ENCODE results near the gene CHP1.
"Not testable (repeated sequence)": the region's sequence is repeated elsewhere in the genome, so short reads cannot be mapped to it uniquely, and the experiment has no call there.

The CHP1 gene

DNA sequence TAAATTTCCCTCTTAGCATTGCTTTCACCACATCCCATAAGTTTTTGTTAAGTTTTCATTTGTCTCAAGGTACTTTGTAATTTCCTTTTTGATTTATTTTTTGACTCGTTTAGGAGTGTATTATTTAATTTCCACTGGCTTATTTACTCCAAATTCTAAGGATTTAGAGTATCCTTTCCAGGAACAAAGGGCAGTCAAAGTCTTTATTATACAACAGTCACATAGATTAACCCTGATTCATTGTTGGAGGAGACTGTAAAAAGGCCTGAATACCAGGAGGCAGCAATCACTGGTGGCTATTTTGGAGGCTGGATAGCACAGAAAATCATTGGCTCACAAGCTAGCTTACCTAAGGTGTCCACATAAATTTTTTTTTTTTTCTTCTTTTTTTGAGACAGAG, 61.5 kb downstream of the CHP1 start:
- no peak for DNase-seq

GRCh38 chr15:41301139-41301538, 70.1 kb downstream of the CHP1 start:
- DNase-seq: not testable (repeated sequence)

DNA sequence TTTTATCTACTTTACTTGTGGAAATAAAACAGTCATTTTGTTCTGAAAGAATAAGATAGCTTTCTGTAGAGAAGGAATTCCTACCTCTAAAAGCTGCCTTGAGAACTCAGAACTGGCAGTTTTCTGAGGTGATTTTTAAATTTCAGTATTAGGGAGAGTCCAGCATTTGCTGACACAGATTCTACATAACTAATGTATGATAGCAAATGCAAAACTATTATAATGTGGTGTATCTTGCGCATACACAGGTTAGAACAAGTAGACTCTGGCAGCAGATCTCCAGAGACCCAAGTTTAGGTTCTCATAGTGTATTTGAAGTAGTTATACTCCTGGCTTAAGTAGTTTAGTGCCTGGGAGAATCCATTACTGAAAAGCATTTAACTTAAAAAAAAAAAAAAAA, 70.5 kb downstream of the CHP1 start:
- DNase-seq: no peak

DNA sequence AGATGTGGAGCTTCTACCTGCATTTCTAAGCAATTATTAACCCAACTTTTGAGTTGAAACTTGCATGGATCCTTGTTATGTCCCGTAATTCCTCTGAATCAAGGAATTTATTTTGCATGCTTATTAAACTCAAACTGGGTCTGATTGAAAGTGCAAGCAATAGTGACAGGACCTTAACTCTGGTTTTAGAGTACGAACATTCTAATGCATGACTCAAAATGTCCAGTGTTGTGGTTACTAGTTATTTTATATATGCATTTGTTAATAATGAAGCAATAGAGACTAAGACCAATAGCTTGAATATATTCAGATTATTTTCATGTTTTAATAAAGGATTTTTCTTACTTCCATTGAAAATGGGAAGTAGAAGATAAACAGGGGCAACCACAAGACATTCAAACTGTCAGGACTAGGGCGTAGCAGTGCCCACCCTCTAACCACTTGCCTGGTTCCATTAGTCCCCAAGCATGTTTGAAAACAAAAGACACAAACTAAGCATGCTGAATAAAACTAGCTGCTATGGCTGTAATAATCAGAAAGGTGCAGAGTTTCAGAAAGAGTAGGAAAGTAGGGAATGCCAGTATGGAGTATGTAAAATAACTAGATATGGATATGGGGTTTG, 73.2 kb downstream of the CHP1 start:
- DNase-seq: no peak

DNA sequence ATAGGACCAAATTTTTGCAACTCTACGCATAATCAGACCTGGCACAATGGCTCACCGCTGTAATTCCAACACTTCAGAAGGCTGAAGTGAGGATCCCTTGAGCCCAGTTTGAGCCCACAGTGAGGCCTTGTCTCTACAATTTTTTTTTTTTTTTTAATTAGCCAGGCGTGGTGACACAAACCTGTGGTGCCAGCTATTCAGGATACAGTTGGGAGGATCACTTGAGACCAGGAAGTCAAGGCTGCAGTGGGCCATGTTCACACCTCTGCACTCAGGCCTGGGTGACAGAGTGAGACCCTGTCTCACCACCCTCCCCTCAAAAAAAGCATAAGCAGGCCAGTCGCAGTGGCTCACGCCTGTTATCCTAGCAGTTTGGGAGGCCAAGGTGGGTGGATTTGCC, 76.6 kb downstream of the CHP1 start:
- no peak for DNase-seq

GRCh38 chr15:41309226-41309905, 78.3 kb downstream of the CHP1 start:
- DNase-seq: no peak

GRCh38 chr15:41320805-41321330, 89.8 kb downstream of the CHP1 start:
- not testable (repeated sequence) for DNase-seq

DNA sequence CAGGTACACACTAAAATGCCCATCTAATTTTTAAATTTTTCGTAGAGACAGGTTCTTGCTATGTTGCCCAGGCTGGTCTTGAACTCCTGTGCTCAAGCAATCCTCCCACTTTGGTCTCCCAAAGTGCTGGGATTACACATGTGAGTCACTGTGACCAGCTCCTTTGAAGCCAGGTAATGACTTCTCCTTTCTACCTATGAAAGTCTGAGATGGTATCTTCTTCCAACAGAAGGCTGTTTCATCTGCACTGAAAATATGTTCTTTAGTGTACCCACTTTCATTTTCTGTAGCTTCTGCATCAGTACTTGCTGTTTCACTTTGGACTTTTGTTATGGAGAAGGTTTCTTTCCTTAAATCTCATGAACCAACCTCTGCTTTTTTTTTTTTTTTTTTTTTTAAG, 92.5 kb downstream of the CHP1 start:
- no peak for DNase-seq

DNA sequence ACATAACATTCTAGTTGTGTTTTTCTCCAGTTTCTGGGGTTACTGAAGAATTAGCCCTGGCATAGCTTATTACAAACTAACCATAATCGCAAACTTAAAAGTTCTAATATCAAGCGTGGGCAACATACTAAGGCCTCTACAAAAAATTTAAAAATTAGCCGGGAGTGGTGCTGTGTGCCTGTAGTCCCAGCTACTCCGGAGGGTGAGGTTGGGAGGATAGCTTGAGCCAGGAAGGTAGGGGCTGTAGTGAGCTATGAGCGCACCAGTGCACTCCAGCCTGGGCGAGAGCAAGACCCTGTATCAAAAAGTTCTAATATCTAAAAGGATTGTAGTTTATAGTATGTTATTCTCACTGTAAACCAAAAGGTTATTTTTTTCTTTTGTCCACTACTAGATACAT, 100.2 kb downstream of the CHP1 start:
- no peak for DNase-seq

Data from fibroblast of skin of abdomen (primary cell).